ENCODE measurements around the gene AOX1. TPM values are rescaled to one million over a fixed set of nuclear protein-coding genes. Genes with fewer than 3 reads are reported as not detected.

Gene AOX1
- total RNA-seq, 1 experiment from 2014 or later = 0.71 TPM

DNA sequence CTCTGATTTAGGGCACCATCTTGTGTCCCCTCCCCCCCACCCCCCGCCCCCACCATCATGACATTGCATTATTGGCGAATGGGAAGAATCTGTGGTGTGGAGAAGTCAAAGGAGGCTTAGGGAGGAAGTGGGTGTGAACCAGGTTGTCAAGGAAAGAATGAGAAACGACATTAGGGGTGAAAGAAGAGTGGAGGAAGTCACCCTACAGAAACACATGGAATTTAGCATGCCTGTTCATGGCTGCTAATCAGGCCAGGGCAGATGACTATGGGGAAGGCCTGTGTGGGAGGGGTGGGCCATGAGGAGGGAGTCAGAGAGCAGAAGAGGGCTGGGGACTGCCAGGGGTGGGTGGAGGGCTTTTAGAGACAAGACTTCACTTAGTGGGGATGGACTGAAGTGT, 81.6 kb downstream of the AOX1 start:
- H3K9me3 ChIP-seq (ENCODE audit: control insufficient read depth in 1 of 2, insufficient read depth in 1 of 2, low read depth in 1 of 2, low read length in 2 of 2) = no peaks in the 10 kb centered on the region
- DNase-seq (ENCODE audit: low read depth, low spot score) (no peak), ATAC-seq (no peak)
- no peak overlapping the region for H3K27ac ChIP-seq (ENCODE audit: low read depth, low read length)
- H3K9ac ChIP-seq (ENCODE audit: low read length) = no peak overlapping the region
- BruUV-seq (replicated peaks) = no TSS peak
- no peak overlapping the region for H2AFZ ChIP-seq (ENCODE audit: low read depth, low read length, poor library complexity, severe bottlenecking)
- peaks cover 3 to 12% of the 10 kb centered on the region in 2 experiments; a peak in 3 of 4 replicates for H3K4me1 ChIP-seq (ENCODE audit: control insufficient read depth in 1 of 2, insufficient read depth in 2 of 2, low read length in 2 of 2)
- TF ChIP-seq ZFX (IDR thresholded peaks at IDR 0.05) (no peak), FOSL1 (IDR thresholded peaks at IDR 0.05; ENCODE audit: low read depth) (no peak), ZNF274 (IDR thresholded peaks at IDR 0.05; ENCODE audit: low read depth, low read length) (no peak), SIN3A (IDR thresholded peaks at IDR 0.05; ENCODE audit: low read depth) (no peak), RAD21 (IDR thresholded peaks at IDR 0.05; ENCODE audit: low read depth) (no peak), EZH2 (IDR thresholded peaks at IDR 0.05) (no peak), EGR1 (IDR thresholded peaks at IDR 0.05; ENCODE audit: low read depth) (no peak), CBX3 (IDR thresholded peaks at IDR 0.05; ENCODE audit: low read depth) (no peak), POLR2A (IDR thresholded peaks at IDR 0.05; ENCODE audit: borderline replicate concordance, extremely low read depth, insufficient read depth, insufficient read length) (no peak), JUND (IDR thresholded peaks at IDR 0.05) (no peak)
- TF ChIP-seq, protein P1, sequence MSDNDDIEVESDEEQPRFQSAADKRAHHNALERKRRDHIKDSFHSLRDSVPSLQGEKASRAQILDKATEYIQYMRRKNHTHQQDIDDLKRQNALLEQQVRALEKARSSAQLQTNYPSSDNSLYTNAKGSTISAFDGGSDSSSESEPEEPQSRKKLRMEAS (IDR thresholded peaks at IDR 0.05) = no peak
- H3K79me2 ChIP-seq (ENCODE audit: insufficient read depth, low read length) = no peaks in the 10 kb centered on the region
- CTCF ChIA-PET = no interaction called here
- RAD21 ChIA-PET (ENCODE audit: low non-redundant PET in 1 of 2, low total read pairs in 2 of 2, uncharacterized antibody in 2 of 2, unreplicated experiment in 2 of 2) = no interaction called here
- H3K4me3 ChIP-seq (replicated peaks in 1 of 2; ENCODE audit: low read depth in 1 of 2, low read length in 2 of 2) = no peak overlapping the region
- H3K4me2 ChIP-seq (ENCODE audit: low read length) = no peak overlapping the region
- POLR2A ChIA-PET = interaction anchor here (1.4 kb wide), 1 partner anchor 46 kb away, joined by 3 read pairs; no protein-coding TSS in a partner anchor
- intact Hi-C loops (cut with micrococcal nuclease) = no loop called here
- H3K36me3 ChIP-seq (ENCODE audit: control insufficient read depth in 1 of 2, insufficient read depth in 2 of 2, low read length in 2 of 2) = no peaks in the 10 kb centered on the region
- H3K9me2 ChIP-seq (ENCODE audit: insufficient read depth) = no peaks in the 10 kb centered on the region
- H4K20me1 ChIP-seq (ENCODE audit: insufficient read depth) = no peaks in the 10 kb centered on the region
- H3K27me3 ChIP-seq (ENCODE audit: insufficient read depth, low read length) = no peaks in the 10 kb centered on the region

DNA sequence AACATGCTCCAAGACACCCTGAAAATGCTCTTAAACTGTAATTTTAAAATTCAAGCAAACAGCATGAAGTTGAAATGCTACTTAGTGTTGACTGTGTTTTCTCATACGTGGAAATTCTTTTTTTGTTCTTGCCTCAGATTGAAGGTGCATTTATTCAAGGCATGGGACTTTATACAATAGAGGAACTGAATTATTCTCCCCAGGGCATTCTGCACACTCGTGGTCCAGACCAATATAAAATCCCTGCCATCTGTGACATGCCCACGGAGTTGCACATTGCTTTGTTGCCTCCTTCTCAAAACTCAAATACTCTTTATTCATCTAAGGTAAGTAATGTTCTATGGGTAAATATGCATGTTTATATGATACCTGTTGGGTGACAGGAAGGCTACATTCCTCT, 82.7 kb downstream of the AOX1 start:
- no peaks in the 10 kb centered on the region for H3K9me3 ChIP-seq (ENCODE audit: control insufficient read depth in 1 of 2, insufficient read depth in 1 of 2, low read depth in 1 of 2, low read length in 2 of 2)
- no peak overlapping the region for H3K9ac ChIP-seq (ENCODE audit: low read length)
- H3K9me2 ChIP-seq (ENCODE audit: insufficient read depth) = no peaks in the 10 kb centered on the region
- TF ChIP-seq ZFX (IDR thresholded peaks at IDR 0.05) (no peak), SRF (IDR thresholded peaks at IDR 0.05; ENCODE audit: low read depth) (no peak), TCF7L2 (IDR thresholded peaks at IDR 0.05; ENCODE audit: borderline replicate concordance, extremely low read depth, insufficient read depth, insufficient read length) (no peak), SIN3A (IDR thresholded peaks at IDR 0.05; ENCODE audit: low read depth) (no peak), ZNF274 (IDR thresholded peaks at IDR 0.05; ENCODE audit: low read depth, low read length) (no peak), CEBPB (IDR thresholded peaks at IDR 0.05; ENCODE audit: low read depth) (no peak)
- TF ChIP-seq, protein P2, sequence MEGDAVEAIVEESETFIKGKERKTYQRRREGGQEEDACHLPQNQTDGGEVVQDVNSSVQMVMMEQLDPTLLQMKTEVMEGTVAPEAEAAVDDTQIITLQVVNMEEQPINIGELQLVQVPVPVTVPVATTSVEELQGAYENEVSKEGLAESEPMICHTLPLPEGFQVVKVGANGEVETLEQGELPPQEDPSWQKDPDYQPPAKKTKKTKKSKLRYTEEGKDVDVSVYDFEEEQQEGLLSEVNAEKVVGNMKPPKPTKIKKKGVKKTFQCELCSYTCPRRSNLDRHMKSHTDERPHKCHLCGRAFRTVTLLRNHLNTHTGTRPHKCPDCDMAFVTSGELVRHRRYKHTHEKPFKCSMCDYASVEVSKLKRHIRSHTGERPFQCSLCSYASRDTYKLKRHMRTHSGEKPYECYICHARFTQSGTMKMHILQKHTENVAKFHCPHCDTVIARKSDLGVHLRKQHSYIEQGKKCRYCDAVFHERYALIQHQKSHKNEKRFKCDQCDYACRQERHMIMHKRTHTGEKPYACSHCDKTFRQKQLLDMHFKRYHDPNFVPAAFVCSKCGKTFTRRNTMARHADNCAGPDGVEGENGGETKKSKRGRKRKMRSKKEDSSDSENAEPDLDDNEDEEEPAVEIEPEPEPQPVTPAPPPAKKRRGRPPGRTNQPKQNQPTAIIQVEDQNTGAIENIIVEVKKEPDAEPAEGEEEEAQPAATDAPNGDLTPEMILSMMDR (IDR thresholded peaks at IDR 0.05 in 2 of 3, conservative IDR thresholded peaks at IDR 0.05 in 1 of 3; ENCODE audit: borderline replicate concordance in 1 of 3, insufficient read depth in 1 of 3, low read depth in 2 of 3, low read length in 2 of 3) = no peak
- TF ChIP-seq, protein P3, sequence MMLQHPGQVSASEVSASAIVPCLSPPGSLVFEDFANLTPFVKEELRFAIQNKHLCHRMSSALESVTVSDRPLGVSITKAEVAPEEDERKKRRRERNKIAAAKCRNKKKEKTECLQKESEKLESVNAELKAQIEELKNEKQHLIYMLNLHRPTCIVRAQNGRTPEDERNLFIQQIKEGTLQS (IDR thresholded peaks at IDR 0.05) = no peak
- intact Hi-C loops (cut with micrococcal nuclease) = no loop called here
- H3K4me3 ChIP-seq (replicated peaks in 1 of 2; ENCODE audit: low read depth in 1 of 2, low read length in 2 of 2) = no peak overlapping the region
- H3K36me3 ChIP-seq (ENCODE audit: control insufficient read depth in 1 of 2, insufficient read depth in 2 of 2, low read length in 2 of 2) = no peaks in the 10 kb centered on the region
- H3K79me2 ChIP-seq (ENCODE audit: insufficient read depth, low read length) = no peaks in the 10 kb centered on the region
- H3K27ac ChIP-seq (ENCODE audit: low read depth, low read length) = no peak overlapping the region
- no peak overlapping the region for H3K4me2 ChIP-seq (ENCODE audit: low read length)
- ChIA-PET RAD21 (ENCODE audit: low non-redundant PET in 1 of 2, low total read pairs in 2 of 2, uncharacterized antibody in 2 of 2, unreplicated experiment in 2 of 2) (no interaction called here), CTCF (no interaction called here), POLR2A (no interaction called here)
- ATAC-seq (no peak), DNase-seq (ENCODE audit: low read depth, low spot score) (no peak)
- H3K27me3 ChIP-seq (ENCODE audit: insufficient read depth, low read length) = no peaks in the 10 kb centered on the region
- H3K4me1 ChIP-seq (ENCODE audit: control insufficient read depth in 1 of 2, insufficient read depth in 2 of 2, low read length in 2 of 2) = peaks cover 0 to 1% of the 10 kb centered on the region in 2 experiments; a peak in 2 of 4 replicates
- no peaks in the 10 kb centered on the region for H4K20me1 ChIP-seq (ENCODE audit: insufficient read depth)
- H2AFZ ChIP-seq (ENCODE audit: low read depth, low read length, poor library complexity, severe bottlenecking) = no peak overlapping the region
- no TSS peak for BruUV-seq (replicated peaks)
